SK-N-SH treated with all-trans-retinoic acid at 6 μM for 48 hours (cell line): Measurements from ENCODE around the gene TTC7B.

Experiments
- ATAC-seq: fragments of 200-7000 bp; cut with Tn5 transposase; 3 replicates; pipeline ENCODE4 v1.9.1; 2020; ENCODE audit warnings: mild to moderate bottlenecking, moderate library complexity
- ARNTL ChIP-seq: fragments of 450-650 bp; formaldehyde crosslinking; IDR thresholded peaks from 2 replicates; pipeline ENCODE4 v1.5.0; 2020; ENCODE audit warnings: low read depth, mild to moderate bottlenecking, moderate library complexity, borderline replicate concordance
- BACH2 ChIP-seq: fragments of 250-450 bp; sonication (Bioruptor Pico); IDR thresholded peaks from 2 replicates; pipeline ENCODE4 v1.9.0; 2021; ENCODE audit warnings: mild to moderate bottlenecking, borderline replicate concordance
- CSDC2 ChIP-seq: fragments of 250-450 bp; sonication (Bioruptor Pico); IDR thresholded peaks from 2 replicates; pipeline ENCODE4 v1.5.0; 2020; ENCODE audit warnings: mild to moderate bottlenecking, moderate library complexity
- ESRRG ChIP-seq: fragments of 250-450 bp; sonication (Bioruptor Pico); IDR thresholded peaks from 2 replicates; pipeline ENCODE4 v1.6.1; 2021; ENCODE audit warnings: mild to moderate bottlenecking
- GLIS3 ChIP-seq: fragments of 250-450 bp; sonication (Bioruptor Pico); IDR thresholded peaks from 2 replicates; pipeline ENCODE4 v1.5.0; 2020; ENCODE audit warnings: mild to moderate bottlenecking, moderate library complexity
- ISL1 ChIP-seq: fragments of 250-450 bp; sonication (Bioruptor Pico); IDR thresholded peaks from 2 replicates; pipeline ENCODE4 v2.1.2; 2022; ENCODE audit warnings: mild to moderate bottlenecking, moderate library complexity
- OSR1 ChIP-seq: fragments of 250-450 bp; sonication (Bioruptor Pico); IDR thresholded peaks from 2 replicates; pipeline ENCODE4 v1.8.0; 2022; ENCODE audit warnings: moderate library complexity, mild to moderate bottlenecking, inconsistent platforms
- PPARA ChIP-seq: fragments of 250-450 bp; sonication (Bioruptor Pico); IDR thresholded peaks from 2 replicates; pipeline ENCODE4 v1.5.0; 2020; ENCODE audit warnings: mild to moderate bottlenecking, borderline replicate concordance
- RARB ChIP-seq: fragments of 250-450 bp; sonication (Bioruptor Pico); IDR thresholded peaks from 2 replicates; pipeline ENCODE4 v1.8.0; 2021; ENCODE audit warnings: mild to moderate bottlenecking, moderate library complexity
- SNAI2 ChIP-seq: fragments of 250-450 bp; sonication (Bioruptor Pico); IDR thresholded peaks from 2 replicates; pipeline ENCODE4 v1.5.0; 2020; ENCODE audit warnings: mild to moderate bottlenecking, moderate library complexity
- TCF4 ChIP-seq: fragments of 250-450 bp; sonication (Bioruptor Pico); IDR thresholded peaks from 2 replicates; pipeline ENCODE4 v1.8.0; 2021; ENCODE audit warnings: mild to moderate bottlenecking, moderate library complexity, borderline replicate concordance
- TOX ChIP-seq: fragments of 250-450 bp; sonication (Bioruptor Pico); IDR thresholded peaks from 2 replicates; pipeline ENCODE4 v1.8.0; 2021; ENCODE audit warnings: mild to moderate bottlenecking, moderate library complexity, borderline replicate concordance
- ZC3H10 ChIP-seq: fragments of 250-450 bp; sonication (Bioruptor Pico); IDR thresholded peaks from 2 replicates; pipeline ENCODE4 v1.5.1; 2021; ENCODE audit warnings: mild to moderate bottlenecking, moderate library complexity
- ZFP3 ChIP-seq: fragments of 250-450 bp; sonication (Bioruptor Pico); IDR thresholded peaks from 2 replicates; pipeline ENCODE4 v1.5.0; 2020; ENCODE audit warnings: mild to moderate bottlenecking, moderate library complexity
- ZFP30 ChIP-seq: fragments of 450-650 bp; formaldehyde crosslinking; IDR thresholded peaks from 2 replicates; pipeline ENCODE4 v1.5.0; 2022; ENCODE audit warnings: mild to moderate bottlenecking, moderate library complexity
- ZNF565 ChIP-seq: fragments of 450-650 bp; formaldehyde crosslinking; conservative IDR thresholded peaks from 2 replicates; pipeline ENCODE4 v1.5.0; 2020; ENCODE audit warnings: low read depth, mild to moderate bottlenecking, moderate library complexity
- ZNF70 ChIP-seq: fragments of 450-650 bp; formaldehyde crosslinking; IDR thresholded peaks from 2 replicates; pipeline ENCODE4 v1.5.0; 2020; ENCODE audit warnings: mild to moderate bottlenecking, moderate library complexity
- TF ChIP-seq, protein P1 (sequence below): fragments of 250-450 bp; sonication (Bioruptor Pico); IDR thresholded peaks from 2 replicates; pipeline ENCODE4 v1.5.0; 2020; ENCODE audit warnings: mild to moderate bottlenecking, moderate library complexity
- TF ChIP-seq, protein P2 (sequence below): fragments of 250-450 bp; sonication (Bioruptor Pico); IDR thresholded peaks from 2 replicates; pipeline ENCODE4 v1.8.0; 2021; ENCODE audit warnings: low read depth, mild to moderate bottlenecking, moderate library complexity, borderline replicate concordance
- TF ChIP-seq, protein P3 (sequence below): fragments of 250-450 bp; sonication (Bioruptor Pico); IDR thresholded peaks from 2 replicates; pipeline ENCODE4 v1.8.0; 2020; ENCODE audit warnings: mild to moderate bottlenecking, moderate library complexity, borderline replicate concordance
- TF ChIP-seq, protein P4 (sequence below): fragments of 250-450 bp; sonication (Bioruptor Pico); IDR thresholded peaks from 2 replicates; pipeline ENCODE4 v1.5.1; 2021; ENCODE audit warnings: mild to moderate bottlenecking, moderate library complexity

TTC7B gene

DNA sequence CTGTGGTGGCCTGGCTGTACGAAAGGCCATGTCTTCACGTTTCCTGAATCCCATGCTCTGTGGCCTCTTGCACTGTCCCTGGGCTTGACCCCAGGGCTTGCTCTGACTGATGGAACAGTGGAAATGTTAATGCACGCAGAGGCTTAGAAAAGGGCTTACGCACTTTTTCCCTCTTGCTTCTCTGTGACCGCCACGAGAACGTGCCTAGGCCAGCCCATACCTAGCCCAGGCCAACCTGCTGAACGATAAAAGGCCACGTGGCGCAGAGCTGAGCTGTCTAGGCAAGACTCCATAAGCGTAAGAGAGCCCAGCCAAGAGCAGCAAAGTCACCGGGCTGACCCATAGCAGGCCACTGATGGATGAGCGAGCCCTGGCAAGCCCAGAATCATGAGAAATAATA lies 18.3 kb downstream of the TTC7B start:
- TF ChIP-seq PPARA (CRISPR knock-in tag) = no peak

DNA sequence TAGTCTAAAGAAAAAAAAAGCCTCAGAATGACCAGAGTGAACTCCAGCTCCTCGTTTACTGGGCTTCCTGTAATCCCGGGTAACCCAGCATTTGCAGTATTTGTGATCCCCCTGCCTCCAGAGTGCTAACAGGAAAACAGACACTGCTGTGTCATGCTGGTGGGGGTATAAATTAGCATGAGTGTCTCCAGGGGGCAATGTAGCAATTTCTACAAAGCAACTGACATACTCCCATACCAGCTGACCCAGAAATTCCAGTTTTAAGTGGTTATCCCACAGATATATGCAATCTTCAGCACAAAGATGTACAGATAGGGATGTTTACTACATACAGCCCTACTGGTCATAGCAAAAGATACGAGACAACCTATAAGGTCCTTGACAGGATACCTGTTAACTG lies 18.8 kb downstream of the TTC7B start:
- TF ChIP-seq ZFP30 (CRISPR knock-in tag) (no peak), BACH2 (CRISPR knock-in tag) (no peak)
- ATAC-seq = no peak

More for the DNA sequence above, 18.3 kb downstream of the TTC7B start:
- no peak for ATAC-seq

DNA sequence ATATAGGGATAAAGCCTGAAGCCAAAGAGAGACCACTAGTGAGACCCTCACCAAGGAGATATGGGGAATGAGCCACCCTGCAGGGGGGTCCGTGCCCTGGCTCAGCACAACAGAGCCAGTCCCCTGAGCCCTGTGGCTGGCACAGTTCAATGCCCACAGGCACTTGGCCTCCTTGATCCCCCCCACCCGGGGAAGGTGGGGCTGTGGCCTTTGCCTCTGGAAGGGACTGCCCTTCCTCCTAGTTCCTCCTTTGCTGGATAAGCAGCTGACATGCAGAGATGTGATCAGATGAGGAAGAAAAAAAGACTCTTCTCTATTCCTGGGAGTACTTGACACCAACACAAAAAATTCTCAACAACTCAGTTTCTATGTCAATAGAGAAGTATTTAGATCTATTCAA lies 19.9 kb downstream of the TTC7B start:
- ATAC-seq = peak; percentile 16; the same call in 2 of the 3 replicates
- TF ChIP-seq, protein P1, sequence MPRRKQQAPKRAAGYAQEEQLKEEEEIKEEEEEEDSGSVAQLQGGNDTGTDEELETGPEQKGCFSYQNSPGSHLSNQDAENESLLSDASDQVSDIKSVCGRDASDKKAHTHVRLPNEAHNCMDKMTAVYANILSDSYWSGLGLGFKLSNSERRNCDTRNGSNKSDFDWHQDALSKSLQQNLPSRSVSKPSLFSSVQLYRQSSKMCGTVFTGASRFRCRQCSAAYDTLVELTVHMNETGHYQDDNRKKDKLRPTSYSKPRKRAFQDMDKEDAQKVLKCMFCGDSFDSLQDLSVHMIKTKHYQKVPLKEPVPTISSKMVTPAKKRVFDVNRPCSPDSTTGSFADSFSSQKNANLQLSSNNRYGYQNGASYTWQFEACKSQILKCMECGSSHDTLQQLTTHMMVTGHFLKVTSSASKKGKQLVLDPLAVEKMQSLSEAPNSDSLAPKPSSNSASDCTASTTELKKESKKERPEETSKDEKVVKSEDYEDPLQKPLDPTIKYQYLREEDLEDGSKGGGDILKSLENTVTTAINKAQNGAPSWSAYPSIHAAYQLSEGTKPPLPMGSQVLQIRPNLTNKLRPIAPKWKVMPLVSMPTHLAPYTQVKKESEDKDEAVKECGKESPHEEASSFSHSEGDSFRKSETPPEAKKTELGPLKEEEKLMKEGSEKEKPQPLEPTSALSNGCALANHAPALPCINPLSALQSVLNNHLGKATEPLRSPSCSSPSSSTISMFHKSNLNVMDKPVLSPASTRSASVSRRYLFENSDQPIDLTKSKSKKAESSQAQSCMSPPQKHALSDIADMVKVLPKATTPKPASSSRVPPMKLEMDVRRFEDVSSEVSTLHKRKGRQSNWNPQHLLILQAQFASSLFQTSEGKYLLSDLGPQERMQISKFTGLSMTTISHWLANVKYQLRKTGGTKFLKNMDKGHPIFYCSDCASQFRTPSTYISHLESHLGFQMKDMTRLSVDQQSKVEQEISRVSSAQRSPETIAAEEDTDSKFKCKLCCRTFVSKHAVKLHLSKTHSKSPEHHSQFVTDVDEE (CRISPR knock-in tag) = no peak
- TF ChIP-seq ZNF565 (CRISPR knock-in tag) (no peak), ESRRG (CRISPR knock-in tag) (no peak), ZFP30 (CRISPR knock-in tag) (no peak), ZNF70 (CRISPR knock-in tag) (no peak), GLIS3 (CRISPR knock-in tag) (no peak), TCF4 (no peak), ZC3H10 (CRISPR knock-in tag) (no peak), CSDC2 (CRISPR knock-in tag) (no peak), ARNTL (CRISPR knock-in tag) (no peak)
- TF ChIP-seq, protein P2, sequence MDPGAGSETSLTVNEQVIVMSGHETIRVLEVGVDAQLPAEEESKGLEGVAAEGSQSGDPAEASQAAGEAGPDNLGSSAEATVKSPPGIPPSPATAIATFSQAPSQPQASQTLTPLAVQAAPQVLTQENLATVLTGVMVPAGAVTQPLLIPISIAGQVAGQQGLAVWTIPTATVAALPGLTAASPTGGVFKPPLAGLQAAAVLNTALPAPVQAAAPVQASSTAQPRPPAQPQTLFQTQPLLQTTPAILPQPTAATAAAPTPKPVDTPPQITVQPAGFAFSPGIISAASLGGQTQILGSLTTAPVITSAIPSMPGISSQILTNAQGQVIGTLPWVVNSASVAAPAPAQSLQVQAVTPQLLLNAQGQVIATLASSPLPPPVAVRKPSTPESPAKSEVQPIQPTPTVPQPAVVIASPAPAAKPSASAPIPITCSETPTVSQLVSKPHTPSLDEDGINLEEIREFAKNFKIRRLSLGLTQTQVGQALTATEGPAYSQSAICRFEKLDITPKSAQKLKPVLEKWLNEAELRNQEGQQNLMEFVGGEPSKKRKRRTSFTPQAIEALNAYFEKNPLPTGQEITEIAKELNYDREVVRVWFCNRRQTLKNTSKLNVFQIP = no peak

DNA sequence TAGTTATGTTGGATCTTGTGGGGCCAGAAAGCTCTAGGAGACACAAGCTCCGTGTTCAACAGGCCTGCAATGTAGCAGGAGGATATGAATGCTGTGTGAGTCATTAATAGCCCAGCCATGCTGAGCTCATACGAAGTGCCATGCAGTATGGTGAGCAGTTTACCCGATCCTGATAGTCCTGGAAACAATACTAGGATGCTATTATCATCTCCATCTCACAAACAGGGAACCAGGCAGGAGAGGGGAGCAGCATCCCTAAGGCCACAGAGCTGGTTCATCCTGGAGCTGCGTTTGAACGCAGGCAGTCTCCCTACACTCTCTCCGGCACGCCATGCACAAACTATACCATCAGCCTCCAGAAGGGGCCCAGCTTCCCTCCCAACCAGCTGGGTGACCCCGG lies 20.5 kb downstream of the TTC7B start:
- TF ChIP-seq TOX (CRISPR knock-in tag) (no peak), ZNF70 (CRISPR knock-in tag) (no peak), ZFP3 (CRISPR knock-in tag) (no peak), ZC3H10 (CRISPR knock-in tag) (no peak), BACH2 (CRISPR knock-in tag) (no peak), RARB (no peak), PPARA (CRISPR knock-in tag) (no peak), OSR1 (CRISPR knock-in tag) (no peak), GLIS3 (CRISPR knock-in tag) (no peak), TCF4 (no peak), SNAI2 (CRISPR knock-in tag) (no peak), ZNF565 (CRISPR knock-in tag) (no peak), ZFP30 (CRISPR knock-in tag) (no peak), ISL1 (CRISPR knock-in tag) (no peak)
- TF ChIP-seq, protein P3, sequence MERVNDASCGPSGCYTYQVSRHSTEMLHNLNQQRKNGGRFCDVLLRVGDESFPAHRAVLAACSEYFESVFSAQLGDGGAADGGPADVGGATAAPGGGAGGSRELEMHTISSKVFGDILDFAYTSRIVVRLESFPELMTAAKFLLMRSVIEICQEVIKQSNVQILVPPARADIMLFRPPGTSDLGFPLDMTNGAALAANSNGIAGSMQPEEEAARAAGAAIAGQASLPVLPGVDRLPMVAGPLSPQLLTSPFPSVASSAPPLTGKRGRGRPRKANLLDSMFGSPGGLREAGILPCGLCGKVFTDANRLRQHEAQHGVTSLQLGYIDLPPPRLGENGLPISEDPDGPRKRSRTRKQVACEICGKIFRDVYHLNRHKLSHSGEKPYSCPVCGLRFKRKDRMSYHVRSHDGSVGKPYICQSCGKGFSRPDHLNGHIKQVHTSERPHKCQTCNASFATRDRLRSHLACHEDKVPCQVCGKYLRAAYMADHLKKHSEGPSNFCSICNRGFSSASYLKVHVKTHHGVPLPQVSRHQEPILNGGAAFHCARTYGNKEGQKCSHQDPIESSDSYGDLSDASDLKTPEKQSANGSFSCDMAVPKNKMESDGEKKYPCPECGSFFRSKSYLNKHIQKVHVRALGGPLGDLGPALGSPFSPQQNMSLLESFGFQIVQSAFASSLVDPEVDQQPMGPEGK (CRISPR knock-in tag) = no peak
- TF ChIP-seq, protein P4, sequence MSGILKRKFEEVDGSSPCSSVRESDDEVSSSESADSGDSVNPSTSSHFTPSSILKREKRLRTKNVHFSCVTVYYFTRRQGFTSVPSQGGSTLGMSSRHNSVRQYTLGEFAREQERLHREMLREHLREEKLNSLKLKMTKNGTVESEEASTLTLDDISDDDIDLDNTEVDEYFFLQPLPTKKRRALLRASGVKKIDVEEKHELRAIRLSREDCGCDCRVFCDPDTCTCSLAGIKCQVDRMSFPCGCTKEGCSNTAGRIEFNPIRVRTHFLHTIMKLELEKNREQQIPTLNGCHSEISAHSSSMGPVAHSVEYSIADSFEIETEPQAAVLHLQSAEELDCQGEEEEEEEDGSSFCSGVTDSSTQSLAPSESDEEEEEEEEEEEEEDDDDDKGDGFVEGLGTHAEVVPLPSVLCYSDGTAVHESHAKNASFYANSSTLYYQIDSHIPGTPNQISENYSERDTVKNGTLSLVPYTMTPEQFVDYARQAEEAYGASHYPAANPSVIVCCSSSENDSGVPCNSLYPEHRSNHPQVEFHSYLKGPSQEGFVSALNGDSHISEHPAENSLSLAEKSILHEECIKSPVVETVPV (CRISPR knock-in tag) = no peak
- TF ChIP-seq, protein P2 = no peak
- TF ChIP-seq, protein P1 (CRISPR knock-in tag) = no peak
- ATAC-seq = peak; percentile 99
